CD4-positive, alpha-beta T cell (primary cell): Measurements from ENCODE around the gene C11orf21. TPM values are rescaled to one million over a fixed set of nuclear protein-coding genes. Genes with fewer than 3 reads are reported as not detected.

Experiments used
- ATAC-seq: fragments of 200-7000 bp; cut with Tn5 transposase; one replicate; pipeline ENCODE4 v1.10.0; 2022; ENCODE audit warnings: mild to moderate bottlenecking; ENCODE audit not compliant: poor library complexity
- CTCF ChIA-PET: fragments of 350-600 bp; sonication (Branson Sonifier 250); formaldehyde crosslinking; loops from one replicate; lab custom pipeline; 2021; ENCODE audit warnings: antibody characterized with exemption, inconsistent platforms; lab: Charles Lee
- POLR2A ChIA-PET: fragments of 350-600 bp; sonication (Branson Sonifier 250); formaldehyde crosslinking; loops from one replicate; lab custom pipeline; 2021; ENCODE audit warnings: antibody characterized with exemption, inconsistent platforms; lab: Charles Lee
- DNase-seq, 14 experiments: peaks; one replicate each; pipeline ENCODE4 v3.0.0-alpha.2; 2013 to 2020; ENCODE audit warnings: mixed read lengths in 2 of 14
- H3K27ac ChIP-seq, 2 donors: one replicate each; pipeline versions ENCODE4 v1.5.1 to v1.7.0; 2013; ENCODE audit warnings: low read length in 2 of 2, low read depth in 1 of 2, mild to moderate bottlenecking in 1 of 2
- H3K27me3 ChIP-seq, 2 experiments: 1 replicate in 1 of 2; 2 replicates in 1 of 2; pipeline versions ENCODE4 v1.6.1 to v1.7.0; 2013; ENCODE audit warnings: low read length in 2 of 2, control low read depth in 1 of 2, mild to moderate bottlenecking in 1 of 2, moderate library complexity in 1 of 2; ENCODE audit not compliant: insufficient read depth in 2 of 2, control insufficient read depth in 1 of 2
- H3K36me3 ChIP-seq: one replicate; pipeline ENCODE4 v1.6.1; 2013; ENCODE audit warnings: low read length, control low read depth; ENCODE audit not compliant: insufficient read depth
- H3K4me1 ChIP-seq: one replicate; pipeline ENCODE4 v1.6.1; 2013; ENCODE audit warnings: low read length, control low read depth; ENCODE audit not compliant: insufficient read depth
- H3K4me3 ChIP-seq: one replicate; pipeline ENCODE4 v1.5.1; 2013; ENCODE audit warnings: mild to moderate bottlenecking, low read length, moderate library complexity
- H3K9me3 ChIP-seq, 2 experiments: 1 replicate in 1 of 2; 2 replicates in 1 of 2; pipeline versions ENCODE4 v1.6.1 to v1.7.0; 2013; ENCODE audit warnings: low read length in 2 of 2, mild to moderate bottlenecking in 2 of 2, control low read depth in 1 of 2, moderate library complexity in 1 of 2; ENCODE audit not compliant: control insufficient read depth in 1 of 2, insufficient read depth in 1 of 2
- H3K27ac Mint-ChIP-seq: one replicate; pipeline ENCODE4 v1.8.0; 2020; ENCODE audit warnings: mixed read lengths
- H3K27me3 Mint-ChIP-seq: one replicate; pipeline ENCODE4 v1.8.0; 2021; ENCODE audit warnings: mixed read lengths
- H3K36me3 Mint-ChIP-seq: one replicate; pipeline ENCODE4 v1.8.0; 2021; ENCODE audit warnings: low read depth, mixed read lengths
- H3K4me1 Mint-ChIP-seq: one replicate; pipeline ENCODE4 v1.8.0; 2021; ENCODE audit warnings: low read depth, mixed read lengths
- H3K4me3 Mint-ChIP-seq: one replicate; pipeline ENCODE4 v1.8.0; 2020; ENCODE audit warnings: mild to moderate bottlenecking, mixed read lengths
- H3K9me3 Mint-ChIP-seq: one replicate; pipeline ENCODE4 v1.8.0; 2020; ENCODE audit warnings: mixed read lengths
- intact Hi-C, 2 experiments: fragments of 100-400 bp; cut with DNase I in 1 of 2; cut with micrococcal nuclease in 1 of 2; formaldehyde crosslinking; loops; one replicate each; pipeline versions ENCODE4 v1.15.1 to v1.9.0; 2023 to 2025; cut with DNase I, micrococcal nuclease
- total RNA-seq, 174 experiments: library from RNA in 2 of 174; stranded (reverse) in 2 of 174; gene quantifications; one replicate each; pipeline ENCODE4 v1.2.3 and lab custom pipeline; 2021 to 2026
- TF ChIP-seq, protein P1 (sequence below): fragments of 200-600 bp; IDR thresholded peaks from one replicate; pipeline ENCODE4 v1.8.0; 2022; ENCODE audit warnings: antibody characterized with exemption, mild to moderate bottlenecking

Gene C11orf21
- total RNA-seq, 2 experiments from 2014 or later = 71.2 to 71.7 TPM

DNA sequence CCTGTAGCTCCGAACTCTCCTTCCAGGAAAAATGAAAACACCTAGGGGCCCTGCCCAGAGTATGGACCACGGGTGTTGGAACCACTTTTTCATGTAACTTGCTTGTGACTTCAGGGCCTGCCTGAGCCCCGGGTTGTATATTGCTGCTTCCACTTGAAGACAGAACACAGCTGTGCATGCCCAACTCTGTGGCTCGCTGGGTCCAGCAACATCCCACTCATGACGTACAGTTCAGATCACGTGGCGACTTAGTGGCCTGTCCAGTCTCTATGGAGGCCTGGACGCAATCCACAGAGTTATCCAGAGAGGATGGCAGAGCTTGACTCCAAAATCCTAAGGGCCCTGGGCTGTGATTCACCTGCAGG is 6.8 kb downstream of the C11orf21 start:
- Mint-ChIP-seq H3K27ac (no peak overlapping the region), H3K4me1 (peaks cover 32% of the 10 kb centered on the region), H3K9me3 (no peaks in the 10 kb centered on the region), H3K4me3 (no peak overlapping the region), H3K27me3 (no peaks in the 10 kb centered on the region), H3K36me3 (peaks cover 13% of the 10 kb centered on the region)
- ChIA-PET POLR2A (interaction anchor here (1.0 kb wide), 1 partner anchor 8 kb away, joined by 3 read pairs; no protein-coding TSS in a partner anchor), CTCF (no interaction called here)
- Histone ChIP-seq H3K4me1 (peaks cover 32% of the 10 kb centered on the region), H3K27ac (peak overlapping the region in 1 of 2 donors; percentile 51), H3K27me3 (no peaks in the 10 kb centered on the region), H3K9me3 (no peaks in the 10 kb centered on the region), H3K4me3 (no peak overlapping the region), H3K36me3 (peaks cover 34% of the 10 kb centered on the region)
- DNase-seq (no peak), ATAC-seq (no peak)
- intact Hi-C loops = no loop called here
- TF ChIP-seq, protein P1, sequence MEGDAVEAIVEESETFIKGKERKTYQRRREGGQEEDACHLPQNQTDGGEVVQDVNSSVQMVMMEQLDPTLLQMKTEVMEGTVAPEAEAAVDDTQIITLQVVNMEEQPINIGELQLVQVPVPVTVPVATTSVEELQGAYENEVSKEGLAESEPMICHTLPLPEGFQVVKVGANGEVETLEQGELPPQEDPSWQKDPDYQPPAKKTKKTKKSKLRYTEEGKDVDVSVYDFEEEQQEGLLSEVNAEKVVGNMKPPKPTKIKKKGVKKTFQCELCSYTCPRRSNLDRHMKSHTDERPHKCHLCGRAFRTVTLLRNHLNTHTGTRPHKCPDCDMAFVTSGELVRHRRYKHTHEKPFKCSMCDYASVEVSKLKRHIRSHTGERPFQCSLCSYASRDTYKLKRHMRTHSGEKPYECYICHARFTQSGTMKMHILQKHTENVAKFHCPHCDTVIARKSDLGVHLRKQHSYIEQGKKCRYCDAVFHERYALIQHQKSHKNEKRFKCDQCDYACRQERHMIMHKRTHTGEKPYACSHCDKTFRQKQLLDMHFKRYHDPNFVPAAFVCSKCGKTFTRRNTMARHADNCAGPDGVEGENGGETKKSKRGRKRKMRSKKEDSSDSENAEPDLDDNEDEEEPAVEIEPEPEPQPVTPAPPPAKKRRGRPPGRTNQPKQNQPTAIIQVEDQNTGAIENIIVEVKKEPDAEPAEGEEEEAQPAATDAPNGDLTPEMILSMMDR = no peak

DNA sequence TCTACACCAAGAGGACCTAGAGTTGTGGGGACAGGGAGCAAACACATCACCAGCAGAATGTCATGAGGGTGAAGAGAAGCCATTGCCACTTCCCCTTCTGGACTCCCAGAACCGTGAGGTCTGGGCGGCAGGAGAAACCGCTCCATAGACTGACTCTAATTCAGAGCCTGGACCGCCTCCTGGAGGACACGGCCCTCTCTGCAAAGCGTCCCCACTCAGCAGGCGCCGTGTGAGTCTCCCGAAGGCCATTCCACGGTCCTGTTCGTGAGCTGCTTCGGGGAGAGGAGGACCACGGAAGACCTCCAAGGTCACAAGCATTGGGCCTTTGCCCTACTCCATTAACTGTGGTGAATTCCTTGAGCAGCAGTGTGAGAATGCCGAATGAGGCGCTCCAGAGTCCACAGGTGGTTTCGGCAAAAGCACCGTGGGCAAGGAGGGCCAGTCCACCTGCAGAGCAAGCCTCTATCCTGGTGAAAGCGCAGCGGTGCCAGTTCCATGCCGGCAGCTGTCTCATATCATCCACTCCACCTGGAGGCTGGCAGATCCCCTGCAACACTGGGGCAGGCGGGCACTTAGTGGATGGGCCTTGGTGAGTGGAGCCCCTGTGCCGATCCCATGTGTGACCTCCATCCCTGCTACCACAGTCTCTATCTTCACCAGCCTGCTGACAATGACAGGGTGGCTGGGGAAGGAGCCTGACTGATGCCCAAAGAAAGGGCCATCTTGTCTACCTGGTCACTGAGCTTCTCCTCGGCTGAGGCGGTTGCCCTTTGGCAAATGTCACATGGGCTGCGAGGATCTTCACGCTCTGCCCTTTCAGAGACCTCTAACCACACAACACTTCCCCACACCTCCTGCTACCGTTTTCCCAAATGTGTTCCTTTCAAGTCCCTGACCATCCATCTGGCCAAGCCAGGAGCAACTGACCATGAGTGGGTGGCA is 7.5 kb downstream of the C11orf21 start:
- no peak for ATAC-seq
- peak overlapping the region in 1 of 2 donors; percentile 51 for H3K27ac ChIP-seq
- peaks cover 26% of the 10 kb centered on the region for H3K4me1 ChIP-seq
- ChIA-PET POLR2A (interaction anchor here (1.0 kb wide), 1 partner anchor 9 kb away, joined by 3 read pairs; no protein-coding TSS in a partner anchor), CTCF (no interaction called here)
- TF ChIP-seq, protein P1 = no peak
- peak in 1 of 14 experiments; percentile 44 for DNase-seq
- Mint-ChIP-seq H3K4me1 (peaks cover 32% of the 10 kb centered on the region), H3K36me3 (peaks cover 7% of the 10 kb centered on the region), H3K27ac (no peak overlapping the region), H3K9me3 (no peaks in the 10 kb centered on the region), H3K4me3 (no peak overlapping the region), H3K27me3 (no peaks in the 10 kb centered on the region)
- intact Hi-C loops = no loop called here
- H3K27me3 ChIP-seq = no peaks in the 10 kb centered on the region
- H3K4me3 ChIP-seq = no peak overlapping the region
- peaks cover 29% of the 10 kb centered on the region for H3K36me3 ChIP-seq
- no peaks in the 10 kb centered on the region for H3K9me3 ChIP-seq

DNA sequence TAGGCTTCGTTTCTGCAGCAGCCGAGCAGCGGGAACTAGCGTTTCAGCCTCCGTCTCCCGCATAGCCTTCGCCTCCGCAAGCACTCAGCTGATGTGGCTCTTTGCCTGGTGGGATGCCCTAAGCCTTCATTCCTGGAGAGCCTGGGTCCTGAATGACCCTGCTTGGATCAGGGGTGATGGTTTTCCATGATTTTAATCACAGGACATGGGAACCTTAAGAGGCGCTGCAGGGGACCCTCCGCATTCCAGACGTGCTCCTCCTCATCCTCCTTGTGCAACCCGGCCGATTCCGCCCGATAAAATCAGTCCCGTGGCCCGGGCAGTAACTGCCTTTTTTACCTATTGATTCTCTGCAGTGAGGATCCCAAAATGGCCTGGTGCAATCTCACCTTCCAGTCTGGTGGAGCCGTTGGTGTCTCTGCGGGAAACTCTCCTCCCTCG is 8.2 kb downstream of the C11orf21 start:
- Histone ChIP-seq H3K27ac (no peak overlapping the region), H3K9me3 (no peaks in the 10 kb centered on the region), H3K36me3 (peaks cover 22% of the 10 kb centered on the region), H3K27me3 (no peaks in the 10 kb centered on the region), H3K4me1 (peaks cover 19% of the 10 kb centered on the region), H3K4me3 (no peak overlapping the region)
- DNase-seq (no peak), ATAC-seq (no peak)
- TF ChIP-seq, protein P1 = no peak
- CTCF ChIA-PET = no interaction called here
- Mint-ChIP-seq H3K27me3 (no peaks in the 10 kb centered on the region), H3K4me1 (peaks cover 32% of the 10 kb centered on the region), H3K27ac (no peak overlapping the region), H3K9me3 (no peaks in the 10 kb centered on the region), H3K36me3 (peaks cover 7% of the 10 kb centered on the region), H3K4me3 (no peak overlapping the region)
- intact Hi-C loops = no loop called here
- POLR2A ChIA-PET = no interaction called here
